ENCODE data around the gene POC1B. TPM values are rescaled to one million over a fixed set of nuclear protein-coding genes. Genes with fewer than 3 reads are reported as not detected.

POC1B gene
- total RNA-seq, 3 donors from 2014 or later: 16.0 to 30.4 (median 27.9) TPM

GRCh38 chr12:89521364-89522223 lies 4.3 kb downstream of the POC1B start:
- no peak for DNase-seq (ENCODE audit: low spot score in 2 of 2)
- intact Hi-C loops (cut with DNase I; ENCODE audit: low total_unique reads): loop anchor here (10.0 kb wide), 1 partner anchor 47 kb away; no protein-coding TSS in a partner anchor
- Histone ChIP-seq H3K9me3 (no peaks in the 10 kb centered on the region), H3K27me3 (no peaks in the 10 kb centered on the region), H3K4me3 (peak overlapping the region in 1 of 3 donors; percentile 9), H3K36me3 (no peaks in the 10 kb centered on the region), H3K27ac (no peak overlapping the region), H3K4me1 (peaks cover 0 to 10% of the 10 kb centered on the region in 2 donors)
- no peak for TF ChIP-seq POLR2A (IDR thresholded peaks at IDR 0.05)
- TF ChIP-seq, protein P1, sequence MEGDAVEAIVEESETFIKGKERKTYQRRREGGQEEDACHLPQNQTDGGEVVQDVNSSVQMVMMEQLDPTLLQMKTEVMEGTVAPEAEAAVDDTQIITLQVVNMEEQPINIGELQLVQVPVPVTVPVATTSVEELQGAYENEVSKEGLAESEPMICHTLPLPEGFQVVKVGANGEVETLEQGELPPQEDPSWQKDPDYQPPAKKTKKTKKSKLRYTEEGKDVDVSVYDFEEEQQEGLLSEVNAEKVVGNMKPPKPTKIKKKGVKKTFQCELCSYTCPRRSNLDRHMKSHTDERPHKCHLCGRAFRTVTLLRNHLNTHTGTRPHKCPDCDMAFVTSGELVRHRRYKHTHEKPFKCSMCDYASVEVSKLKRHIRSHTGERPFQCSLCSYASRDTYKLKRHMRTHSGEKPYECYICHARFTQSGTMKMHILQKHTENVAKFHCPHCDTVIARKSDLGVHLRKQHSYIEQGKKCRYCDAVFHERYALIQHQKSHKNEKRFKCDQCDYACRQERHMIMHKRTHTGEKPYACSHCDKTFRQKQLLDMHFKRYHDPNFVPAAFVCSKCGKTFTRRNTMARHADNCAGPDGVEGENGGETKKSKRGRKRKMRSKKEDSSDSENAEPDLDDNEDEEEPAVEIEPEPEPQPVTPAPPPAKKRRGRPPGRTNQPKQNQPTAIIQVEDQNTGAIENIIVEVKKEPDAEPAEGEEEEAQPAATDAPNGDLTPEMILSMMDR (IDR thresholded peaks at IDR 0.05): no peak
- no peak for TF ChIP-seq POLR2AphosphoS5 (IDR thresholded peaks at IDR 0.05)

DNA sequence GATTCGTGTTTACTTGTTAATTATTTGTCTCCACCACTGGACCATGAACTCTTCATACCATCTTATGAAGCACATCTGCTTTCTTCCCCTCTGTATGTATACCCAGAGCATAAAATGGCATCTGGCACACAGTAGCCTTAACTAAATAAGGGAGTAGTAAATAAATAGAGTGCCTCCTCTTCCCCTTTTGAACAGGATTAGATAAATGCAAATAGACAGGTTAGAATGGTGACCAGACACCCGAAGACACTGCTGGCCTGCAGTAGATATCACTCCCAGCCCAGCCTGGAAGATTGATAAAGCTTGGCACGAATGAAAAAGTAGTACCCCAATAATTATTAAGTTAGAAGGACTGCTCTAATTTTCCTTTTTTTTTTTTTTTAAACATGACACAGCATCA lies 8.1 kb downstream of the POC1B start:
- intact Hi-C loops (cut with DNase I; ENCODE audit: low total_unique reads): no loop called here
- DNase-seq (ENCODE audit: low spot score in 2 of 2): no peak
- H3K4me1 ChIP-seq: no peaks in the 10 kb centered on the region
- TF ChIP-seq POLR2AphosphoS5 (IDR thresholded peaks at IDR 0.05) (no peak), POLR2A (IDR thresholded peaks at IDR 0.05) (no peak)
- TF ChIP-seq, protein P1 (IDR thresholded peaks at IDR 0.05): no peak
- H3K36me3 ChIP-seq: no peaks in the 10 kb centered on the region
- H3K9me3 ChIP-seq: no peaks in the 10 kb centered on the region
- no peak overlapping the region for H3K4me3 ChIP-seq
- no peak overlapping the region for H3K27ac ChIP-seq
- no peaks in the 10 kb centered on the region for H3K27me3 ChIP-seq

DNA sequence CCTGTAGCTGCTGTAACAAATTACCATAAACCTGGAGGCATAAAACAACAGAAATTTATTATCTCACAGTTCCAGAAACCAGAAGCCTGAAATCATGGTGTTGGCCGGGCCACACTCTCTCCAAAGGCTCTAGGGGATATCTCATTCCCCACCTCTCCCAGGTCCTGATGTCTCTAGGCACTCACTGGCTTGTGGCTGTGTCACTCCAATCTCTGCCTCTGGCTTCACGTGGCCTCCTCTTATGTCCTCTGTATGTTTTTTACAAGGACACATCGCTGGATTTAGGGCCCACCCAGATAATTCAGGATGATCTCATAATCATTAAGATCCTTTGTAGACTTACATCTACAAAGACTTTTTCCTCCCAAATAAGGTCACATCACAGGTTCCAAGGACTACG lies 9.2 kb downstream of the POC1B start:
- Histone ChIP-seq H3K9me3 (no peaks in the 10 kb centered on the region), H3K27ac (no peak overlapping the region), H3K4me1 (no peaks in the 10 kb centered on the region), H3K27me3 (no peaks in the 10 kb centered on the region), H3K4me3 (no peak overlapping the region), H3K36me3 (no peaks in the 10 kb centered on the region)
- DNase-seq (ENCODE audit: low spot score in 2 of 2): no peak
- TF ChIP-seq, protein P1 (IDR thresholded peaks at IDR 0.05): no peak
- TF ChIP-seq POLR2A (IDR thresholded peaks at IDR 0.05) (no peak), POLR2AphosphoS5 (IDR thresholded peaks at IDR 0.05) (no peak)
- intact Hi-C loops (cut with DNase I; ENCODE audit: low total_unique reads): no loop called here

- no peak for TF ChIP-seq POLR2AphosphoS5 (IDR thresholded peaks at IDR 0.05)
- TF ChIP-seq POLR2A (IDR thresholded peaks at IDR 0.05): no peak
- TF ChIP-seq, protein P1 (IDR thresholded peaks at IDR 0.05): no peak
- Histone ChIP-seq H3K27me3 (no peaks in the 10 kb centered on the region), H3K9me3 (no peaks in the 10 kb centered on the region), H3K4me1 (no peaks in the 10 kb centered on the region), H3K27ac (no peak overlapping the region), H3K36me3 (no peaks in the 10 kb centered on the region), H3K4me3 (no peak overlapping the region)
- no peak for DNase-seq (ENCODE audit: low spot score in 2 of 2)
- intact Hi-C loops (cut with DNase I; ENCODE audit: low total_unique reads): no loop called here
Observed at GRCh38 chr12:89514751-89515150, 11.1 kb downstream of the POC1B start.

DNA sequence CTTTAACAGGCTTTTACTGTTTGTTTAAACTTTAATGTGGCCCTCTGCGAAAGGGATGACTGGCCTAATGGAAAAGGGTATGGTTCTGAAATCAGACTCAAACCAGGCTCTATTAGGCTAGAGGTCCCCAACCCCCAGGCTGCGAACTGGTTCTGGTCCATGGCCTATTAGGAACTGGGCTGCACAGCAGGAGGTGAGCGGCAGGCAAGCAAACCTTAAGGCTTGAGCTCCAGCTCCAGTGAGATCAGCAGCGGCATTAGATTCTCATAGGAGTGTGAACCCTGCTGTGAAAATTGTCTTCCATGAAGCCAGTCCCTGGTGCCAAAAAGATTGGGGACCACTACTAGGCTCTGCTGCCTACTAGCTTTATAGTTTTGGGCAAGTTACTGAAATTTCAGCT lies 12.3 kb downstream of the POC1B start:
- no peak for DNase-seq (ENCODE audit: low spot score in 2 of 2)
- no peaks in the 10 kb centered on the region for H3K36me3 ChIP-seq
- intact Hi-C loops (cut with DNase I; ENCODE audit: low total_unique reads): no loop called here
- TF ChIP-seq POLR2A (IDR thresholded peaks at IDR 0.05) (no peak), POLR2AphosphoS5 (IDR thresholded peaks at IDR 0.05) (no peak)
- TF ChIP-seq, protein P1 (IDR thresholded peaks at IDR 0.05): no peak
- H3K4me3 ChIP-seq: no peak overlapping the region
- no peaks in the 10 kb centered on the region for H3K27me3 ChIP-seq
- no peaks in the 10 kb centered on the region for H3K9me3 ChIP-seq
- H3K27ac ChIP-seq: no peak overlapping the region
- no peaks in the 10 kb centered on the region for H3K4me1 ChIP-seq
